HG02852 (cell line): ENCODE data around the gene IER5L.
"Not testable (repeated sequence)": the region's sequence is repeated elsewhere in the genome, so short reads cannot be mapped to it uniquely, and the experiment has no call there.

Experiments used
- ATAC-seq: cut with Tn5 transposase; IDR thresholded peaks from one replicate; pipeline ENCODE4 v1.9.1; 2021; ENCODE audit warnings: mild to moderate bottlenecking, moderate library complexity; ENCODE audit not compliant: unreplicated experiment

IER5L gene

DNA sequence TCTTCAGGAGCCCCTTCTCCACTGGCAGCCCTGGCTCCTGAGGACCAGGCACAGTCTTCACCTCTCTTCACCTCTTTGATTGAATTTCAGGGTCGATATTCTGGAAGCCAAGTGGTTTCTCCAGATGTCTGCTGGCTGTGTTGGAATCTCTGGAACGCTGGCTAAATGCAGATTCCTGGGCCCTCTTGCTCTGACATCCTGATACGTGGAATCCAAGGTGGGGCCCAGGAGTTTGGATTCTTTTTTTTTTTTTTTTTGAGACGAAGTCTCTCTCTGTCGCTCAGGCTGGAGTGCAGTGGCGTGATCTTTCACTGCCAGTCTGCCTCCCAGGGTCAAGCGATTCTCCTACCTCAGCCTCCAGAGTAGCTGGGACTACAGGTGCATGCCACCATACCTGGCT lies 26.8 kb upstream of the IER5L start:
- no peak for ATAC-seq

DNA sequence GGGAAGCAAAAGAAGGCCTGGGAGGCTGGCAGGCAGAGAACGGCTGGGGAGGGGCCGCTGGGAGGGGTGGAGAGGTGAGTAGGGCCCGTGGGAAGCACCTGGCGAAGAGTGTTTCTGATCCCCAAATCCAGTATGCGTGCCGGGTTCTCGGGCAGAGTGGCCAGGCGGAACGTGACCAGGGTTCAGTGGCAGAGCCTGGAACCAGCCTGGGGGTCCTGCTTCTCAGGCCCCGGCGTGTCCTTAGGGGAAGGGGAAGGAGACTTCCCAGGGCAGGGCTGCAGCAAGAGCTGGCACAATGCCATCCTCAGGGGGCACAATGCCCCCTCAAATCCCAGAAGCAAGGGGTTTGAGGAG lies 25.5 kb upstream of the IER5L start:
- no peak for ATAC-seq

DNA sequence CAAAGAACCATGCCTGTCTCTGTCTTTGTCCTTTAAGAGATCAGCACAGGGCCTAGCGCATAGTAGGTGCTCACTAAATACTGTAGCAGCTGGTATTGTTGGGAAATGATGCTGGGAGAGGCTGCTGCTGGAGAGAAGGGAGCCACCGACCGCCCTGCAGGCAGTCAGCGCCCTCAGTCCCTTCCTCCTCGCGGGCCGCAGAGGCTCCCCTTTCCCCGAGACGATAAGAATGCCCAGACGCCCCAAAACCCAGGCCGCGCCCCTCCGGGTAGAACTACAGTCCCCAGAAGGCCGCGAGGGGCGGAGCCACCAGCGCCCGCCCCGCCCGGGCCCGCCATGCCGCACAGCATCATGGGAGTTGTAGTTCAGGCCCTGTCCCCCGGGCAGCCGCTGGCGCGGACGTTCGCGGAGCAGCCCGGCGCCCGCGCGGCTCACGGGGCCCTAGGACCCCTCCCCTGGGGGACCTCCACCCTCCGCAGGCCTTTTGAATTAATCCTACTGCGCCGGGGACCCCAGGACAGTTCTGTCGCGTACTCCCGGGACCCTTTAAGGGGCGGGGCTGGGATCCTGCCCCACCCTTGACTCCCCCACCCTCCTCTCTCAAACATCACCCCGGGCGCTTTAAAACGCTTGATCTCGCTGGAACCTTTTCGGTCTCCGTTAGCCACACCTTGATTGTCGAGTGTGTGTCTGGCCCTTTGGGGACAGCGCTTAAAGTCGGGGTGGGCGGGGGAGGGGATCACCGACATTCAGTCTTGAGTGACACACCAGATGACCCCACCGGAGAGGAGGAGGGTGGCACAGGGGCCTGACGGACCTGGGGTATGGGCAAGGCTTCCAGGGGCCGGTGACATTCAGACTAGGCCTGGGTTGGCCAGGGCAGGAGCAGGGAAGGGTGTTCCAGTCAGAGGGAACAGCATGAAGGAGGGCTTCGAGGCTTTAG lies 24.8 kb upstream of the IER5L start:
- ATAC-seq: peak; percentile 83

DNA sequence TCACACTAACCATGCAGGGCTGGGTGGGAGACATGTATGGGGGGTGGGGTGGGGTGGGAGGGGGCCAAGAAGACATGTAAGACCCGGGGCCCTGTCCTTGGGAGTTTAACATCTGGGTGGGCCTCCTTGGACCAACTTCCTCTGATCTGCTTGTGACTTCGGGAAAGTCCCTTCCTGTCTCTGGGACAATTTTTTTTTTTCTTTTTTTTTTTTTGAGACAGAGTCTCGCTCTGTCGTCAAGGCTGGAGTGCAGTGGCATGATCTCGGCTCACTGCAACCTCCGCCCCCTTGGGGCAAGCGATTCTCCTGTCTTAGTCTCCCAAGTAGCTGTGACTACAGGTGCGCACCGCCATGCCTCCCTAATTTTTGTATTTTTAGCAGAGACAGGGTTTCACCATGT lies 23.8 kb upstream of the IER5L start:
- ATAC-seq: no peak

DNA sequence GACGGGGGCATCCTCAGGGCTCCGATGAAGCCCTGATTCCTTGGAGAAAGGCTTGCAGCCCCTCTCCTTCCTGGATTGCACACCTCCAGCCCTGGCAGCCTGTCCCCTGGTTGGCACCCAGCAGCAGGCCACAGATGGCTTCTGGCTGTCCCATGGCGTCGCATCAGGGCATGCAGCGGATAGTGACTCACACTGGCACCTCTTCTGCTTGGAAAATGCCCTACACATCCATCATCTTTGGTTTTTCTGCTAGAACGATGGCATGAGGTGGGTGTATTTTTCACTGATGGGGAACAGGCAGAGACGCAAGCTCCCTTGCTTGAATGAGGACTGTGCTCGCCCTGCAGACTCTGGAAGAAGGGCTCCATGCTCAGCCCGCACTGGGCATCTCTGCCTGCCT lies 23.2 kb upstream of the IER5L start:
- ATAC-seq: no peak

DNA sequence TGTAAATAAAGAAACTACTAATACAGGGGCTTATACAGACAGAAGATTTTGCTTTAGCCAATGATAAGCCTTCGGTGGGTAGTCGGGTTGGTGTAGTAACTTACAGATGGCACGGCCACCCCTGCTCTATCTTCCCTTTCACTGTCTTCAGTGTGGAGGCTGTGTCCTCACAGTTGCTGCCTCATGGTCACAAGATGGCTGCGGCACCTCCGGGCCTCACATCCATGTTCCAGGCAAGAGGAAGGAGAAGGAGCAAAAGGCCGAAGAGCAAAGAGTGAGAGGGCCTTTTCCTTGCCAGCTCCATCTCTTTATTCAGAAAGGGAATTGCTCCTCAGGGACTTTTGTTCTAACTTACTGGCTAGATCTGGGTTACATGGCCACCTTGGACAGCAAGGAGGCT lies 22.2 kb upstream of the IER5L start:
- ATAC-seq: no peak

DNA sequence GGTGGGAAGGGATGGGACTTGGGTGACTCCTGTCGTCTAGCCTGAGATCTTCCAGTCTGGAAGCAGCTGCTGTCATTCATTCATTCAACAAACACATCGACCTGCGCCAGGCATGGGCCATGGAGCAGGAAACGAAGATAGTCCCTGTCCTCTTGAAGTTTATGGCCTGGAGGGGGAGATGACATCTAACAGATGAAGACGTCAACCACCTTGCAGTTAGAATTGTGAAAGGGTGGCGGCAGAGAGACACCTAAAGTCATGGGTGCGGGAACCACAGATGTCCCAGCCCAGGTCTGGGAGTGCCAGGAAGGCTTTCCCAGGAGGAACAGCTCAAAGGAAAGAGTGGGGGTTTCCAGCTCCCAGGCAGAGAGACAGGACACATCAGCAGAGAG lies 21.0 kb upstream of the IER5L start:
- no peak for ATAC-seq

DNA sequence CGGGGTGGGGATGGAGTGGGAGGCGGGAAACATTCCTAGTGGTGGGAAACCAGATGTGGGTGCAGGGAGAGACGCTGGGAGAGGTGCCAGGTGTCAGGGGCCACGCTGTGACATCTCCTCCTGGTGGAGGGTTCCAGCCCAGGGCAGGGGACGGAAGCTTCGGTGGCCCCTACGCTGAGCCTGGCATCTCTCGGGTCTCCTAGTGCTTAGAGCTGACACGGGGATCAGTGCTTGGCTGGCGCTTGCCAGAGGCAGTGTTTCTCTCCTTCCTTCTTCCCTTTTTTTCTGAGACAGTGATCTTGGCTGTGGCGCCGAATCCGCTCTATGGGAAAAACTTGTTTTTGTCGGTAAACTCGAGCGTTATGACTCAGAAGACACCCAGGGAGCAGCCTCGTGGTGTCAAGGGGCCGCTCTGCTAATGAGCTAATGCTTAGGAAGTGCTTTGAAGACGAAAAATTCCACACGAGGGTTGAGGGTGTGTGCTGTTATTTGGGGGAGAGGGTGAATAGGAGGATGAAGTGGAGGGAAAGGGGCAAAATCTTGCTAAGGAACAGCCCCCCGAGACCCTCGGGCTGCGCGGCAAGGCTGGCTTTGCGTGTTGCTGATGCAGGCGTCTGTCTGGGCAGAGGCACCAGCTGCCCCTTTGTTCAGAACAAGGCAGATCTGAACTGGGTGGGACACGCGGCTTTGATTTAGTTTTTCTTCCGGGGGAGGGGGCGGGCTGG lies 20.4 kb upstream of the IER5L start:
- ATAC-seq: no peak

DNA sequence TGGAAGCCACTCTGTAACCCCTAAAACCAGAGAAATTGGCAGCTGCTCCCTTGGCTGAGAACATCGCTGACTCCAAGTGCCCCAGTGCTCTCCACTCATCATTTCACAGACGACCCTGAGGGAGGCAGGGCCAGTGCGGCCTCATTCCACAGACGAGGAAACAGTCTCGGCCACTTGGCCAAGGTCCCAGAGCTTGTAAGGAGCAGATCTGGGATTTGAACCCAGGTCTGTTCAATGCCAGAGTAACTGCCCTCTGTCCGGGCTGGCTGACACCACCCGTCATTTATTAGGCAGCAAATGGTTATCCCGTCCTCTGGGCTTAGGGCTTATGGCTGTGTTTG lies 19.9 kb upstream of the IER5L start:
- no peak for ATAC-seq

DNA sequence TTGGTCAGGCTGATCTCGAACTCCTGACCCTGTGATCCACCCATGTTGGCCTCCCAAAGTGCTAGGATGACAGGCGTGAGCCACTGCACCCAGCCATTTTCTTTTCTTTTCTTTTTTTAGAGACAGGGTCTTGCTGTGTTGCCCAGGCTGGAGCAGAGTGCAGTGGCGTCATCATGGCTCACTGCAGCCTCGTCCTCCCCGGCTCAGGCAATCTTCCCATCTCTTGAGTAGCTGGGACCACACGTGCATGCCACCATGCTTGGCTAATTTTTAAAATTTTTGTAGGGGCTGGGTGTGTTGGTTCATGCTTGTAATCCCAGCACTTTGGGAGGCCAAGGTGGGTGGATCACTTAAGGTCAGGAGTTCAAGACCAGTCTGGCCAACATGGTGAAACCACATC lies 19.0 kb upstream of the IER5L start:
- not testable (repeated sequence) for ATAC-seq

DNA sequence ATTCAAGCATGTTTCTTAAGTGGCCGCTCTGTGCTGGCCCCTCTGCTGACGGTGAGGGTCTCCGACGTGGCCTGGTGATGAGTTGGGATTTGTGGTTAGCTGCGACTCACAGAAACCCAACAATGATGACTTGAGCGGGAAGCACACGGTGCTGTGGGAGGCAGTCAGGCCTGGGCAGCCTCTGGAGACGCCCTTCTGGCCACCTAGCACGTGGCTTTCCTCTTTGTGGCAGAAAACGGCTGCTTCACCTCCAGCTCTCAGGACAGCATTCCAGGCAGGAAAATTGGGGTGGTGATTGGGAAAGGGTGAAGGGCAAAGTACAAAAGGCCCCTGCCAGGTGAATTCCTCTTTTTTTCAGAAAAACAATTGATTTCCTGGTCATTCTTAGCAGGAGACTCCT lies 17.5 kb upstream of the IER5L start:
- ATAC-seq: no peak

DNA sequence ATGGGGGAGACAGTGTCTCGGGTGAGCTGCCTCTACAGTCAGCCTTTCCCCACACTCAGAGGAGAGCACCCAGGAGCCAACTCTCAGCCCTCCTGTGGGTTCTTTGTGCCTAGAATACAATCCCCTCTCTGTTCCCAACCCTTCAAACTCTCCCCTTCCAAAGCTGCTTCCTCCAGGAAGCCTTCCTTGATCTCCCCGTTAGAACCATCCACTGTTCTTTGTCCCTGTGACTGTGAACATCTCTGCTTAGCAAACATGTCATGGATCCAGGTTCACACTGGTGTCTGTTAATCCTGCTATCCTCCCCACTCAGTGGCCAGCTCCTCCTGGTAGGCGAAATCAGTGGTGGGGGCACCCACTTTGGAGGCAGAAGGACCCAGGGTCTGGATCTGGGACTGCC lies 16.2 kb upstream of the IER5L start:
- no peak for ATAC-seq

DNA sequence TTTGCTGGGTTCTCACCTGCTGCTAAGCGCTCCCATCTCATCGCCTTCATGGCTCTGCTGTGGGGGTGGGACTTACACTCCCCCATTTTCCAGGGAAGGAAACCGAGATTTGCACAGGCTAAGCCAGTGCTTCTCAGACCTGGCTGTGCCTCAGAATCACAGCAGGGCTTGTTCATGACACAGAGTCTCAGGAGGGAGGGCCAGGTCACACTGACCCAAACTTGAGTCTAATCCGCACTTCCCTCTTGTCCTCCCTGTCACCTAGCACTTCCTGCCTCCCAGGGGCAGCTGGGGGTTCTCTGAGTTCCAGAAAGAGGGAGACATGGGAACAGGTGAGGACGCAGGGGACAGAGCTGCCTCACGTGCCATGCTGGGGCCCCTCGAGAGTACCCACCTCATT lies 15.6 kb upstream of the IER5L start:
- ATAC-seq: no peak

DNA sequence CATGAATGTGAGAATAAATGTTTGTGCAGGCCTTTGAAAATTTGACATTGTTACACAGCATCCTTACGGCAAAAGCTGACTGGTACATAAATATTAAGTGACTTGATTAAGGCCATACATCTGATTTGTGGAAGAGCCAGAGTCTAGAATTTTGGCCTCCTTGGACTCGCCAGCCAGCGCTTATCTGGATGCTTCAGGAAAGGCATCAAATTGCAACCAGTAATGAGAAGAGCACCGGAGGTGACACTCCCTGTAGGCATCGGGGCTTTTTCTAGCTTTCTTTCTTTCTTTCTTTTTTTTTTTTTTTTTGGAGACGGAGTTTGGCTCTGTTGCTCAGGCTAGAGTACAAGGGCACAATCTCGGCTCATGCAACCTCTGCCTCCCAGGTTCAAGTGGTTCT lies 13.2 kb upstream of the IER5L start:
- ATAC-seq: no peak

DNA sequence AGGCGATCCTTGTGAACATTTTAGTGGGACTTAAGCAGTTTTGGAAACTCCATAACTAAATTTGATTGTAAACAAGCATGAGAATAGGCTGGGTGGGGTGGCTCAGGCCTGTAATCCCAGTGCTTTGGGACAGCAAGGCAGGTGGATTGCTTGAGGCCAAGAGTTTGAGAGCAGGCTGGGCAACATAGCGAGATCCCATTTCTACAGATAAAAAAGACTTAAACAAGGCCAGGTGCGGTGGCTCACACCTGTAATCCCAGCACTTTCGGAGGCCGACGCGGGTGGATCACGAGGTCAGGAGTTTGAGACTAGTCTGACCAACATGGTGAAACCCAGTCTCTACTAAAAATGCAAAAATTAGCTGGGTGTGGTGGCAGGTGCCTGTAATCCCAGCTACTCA lies 11.9 kb upstream of the IER5L start:
- not testable (repeated sequence) for ATAC-seq

DNA sequence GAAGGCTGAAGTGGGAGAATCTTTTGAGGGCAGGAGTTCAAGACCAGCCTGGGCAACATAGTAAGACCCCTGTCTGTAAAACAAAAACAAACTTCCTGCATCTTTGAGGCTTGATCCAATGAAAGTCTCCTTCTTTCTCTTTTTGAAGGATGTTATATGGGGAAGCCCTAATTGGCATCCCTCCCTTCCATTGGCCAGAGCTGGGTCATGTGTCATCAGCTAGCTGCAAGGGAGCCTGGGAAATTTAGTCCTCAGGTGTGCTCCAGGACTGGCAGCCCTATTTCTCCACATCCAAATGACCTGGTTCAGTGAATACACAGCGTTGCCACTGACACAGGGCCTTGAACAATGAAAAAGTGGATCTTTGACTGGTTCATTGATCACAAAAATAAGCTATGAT lies 9.0 kb upstream of the IER5L start:
- ATAC-seq: no peak

DNA sequence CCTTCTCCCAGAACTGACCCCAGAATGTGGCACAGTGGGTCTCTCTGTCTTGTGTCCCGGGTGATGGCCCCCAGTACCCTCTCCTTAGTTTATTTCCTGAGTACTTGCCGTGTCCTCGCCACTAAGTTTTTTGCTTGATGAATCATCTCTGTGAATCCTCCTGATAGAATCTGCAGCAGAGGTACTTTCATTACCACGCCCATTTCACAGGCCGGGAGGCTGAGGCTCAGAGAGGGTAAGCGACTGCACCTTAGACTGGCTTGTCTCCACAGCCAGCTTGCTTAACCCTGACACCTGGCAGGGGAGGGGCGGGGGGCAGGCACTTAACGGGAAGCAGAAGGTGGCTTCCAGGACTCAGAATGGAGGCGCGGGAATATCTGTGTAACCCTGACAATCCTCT lies 7.9 kb upstream of the IER5L start:
- no peak for ATAC-seq

DNA sequence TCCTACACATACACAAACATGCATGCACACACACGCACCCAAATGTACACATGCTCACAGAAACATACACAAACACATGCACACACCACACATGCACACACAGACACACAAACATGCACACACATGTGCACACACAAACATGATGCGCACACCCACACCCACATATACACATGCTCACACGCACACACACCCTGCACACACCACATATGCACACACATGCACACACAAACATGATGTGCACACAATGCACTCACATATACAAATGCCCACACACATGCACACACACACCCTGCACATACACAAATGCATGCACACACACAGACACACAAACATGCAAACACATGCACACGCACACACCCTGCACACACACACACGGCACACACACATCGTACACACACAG lies 7.3 kb upstream of the IER5L start:
- ATAC-seq: no peak

DNA sequence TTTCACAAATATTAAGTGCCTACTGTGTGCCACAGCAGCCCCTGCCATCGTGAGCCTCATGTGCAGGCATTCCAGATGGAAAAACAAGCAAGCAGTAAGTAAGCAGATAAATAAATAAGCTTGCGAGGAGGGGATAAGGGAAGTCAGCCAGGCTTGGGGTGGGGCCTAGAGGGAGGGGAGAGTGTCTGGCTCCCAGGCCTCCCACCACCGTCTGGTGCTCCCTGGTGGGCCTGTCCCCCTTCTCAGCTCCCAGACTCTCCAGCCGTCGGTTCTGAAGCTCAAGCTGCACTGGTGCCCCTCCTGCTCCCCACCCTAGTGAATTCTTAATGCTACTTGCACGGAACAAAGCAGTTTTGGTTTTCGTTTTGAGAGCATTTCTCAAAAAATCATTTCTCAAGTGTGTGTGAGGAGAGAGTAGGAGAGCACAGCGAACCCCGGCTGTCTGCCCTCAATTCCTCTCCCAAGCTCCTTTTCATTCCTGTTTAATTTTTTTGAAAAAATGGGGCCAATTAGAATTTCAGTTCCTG lies 6.6 kb upstream of the IER5L start:
- ATAC-seq: no peak

DNA sequence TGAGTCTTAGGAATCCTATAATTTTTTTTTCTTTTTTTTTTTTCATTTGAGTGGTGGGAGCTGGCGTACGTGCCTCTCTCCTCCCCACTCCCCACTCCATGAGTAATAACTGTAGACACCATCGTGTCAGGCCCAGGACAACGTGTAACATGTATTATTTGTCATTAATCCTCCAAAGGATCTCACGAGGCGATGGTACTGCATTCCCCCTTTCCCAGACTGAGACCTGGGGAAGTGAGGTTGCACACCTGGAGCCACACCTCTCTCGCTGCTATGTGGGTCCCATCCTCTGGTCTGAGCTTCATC lies 6.1 kb upstream of the IER5L start:
- no peak for ATAC-seq

DNA sequence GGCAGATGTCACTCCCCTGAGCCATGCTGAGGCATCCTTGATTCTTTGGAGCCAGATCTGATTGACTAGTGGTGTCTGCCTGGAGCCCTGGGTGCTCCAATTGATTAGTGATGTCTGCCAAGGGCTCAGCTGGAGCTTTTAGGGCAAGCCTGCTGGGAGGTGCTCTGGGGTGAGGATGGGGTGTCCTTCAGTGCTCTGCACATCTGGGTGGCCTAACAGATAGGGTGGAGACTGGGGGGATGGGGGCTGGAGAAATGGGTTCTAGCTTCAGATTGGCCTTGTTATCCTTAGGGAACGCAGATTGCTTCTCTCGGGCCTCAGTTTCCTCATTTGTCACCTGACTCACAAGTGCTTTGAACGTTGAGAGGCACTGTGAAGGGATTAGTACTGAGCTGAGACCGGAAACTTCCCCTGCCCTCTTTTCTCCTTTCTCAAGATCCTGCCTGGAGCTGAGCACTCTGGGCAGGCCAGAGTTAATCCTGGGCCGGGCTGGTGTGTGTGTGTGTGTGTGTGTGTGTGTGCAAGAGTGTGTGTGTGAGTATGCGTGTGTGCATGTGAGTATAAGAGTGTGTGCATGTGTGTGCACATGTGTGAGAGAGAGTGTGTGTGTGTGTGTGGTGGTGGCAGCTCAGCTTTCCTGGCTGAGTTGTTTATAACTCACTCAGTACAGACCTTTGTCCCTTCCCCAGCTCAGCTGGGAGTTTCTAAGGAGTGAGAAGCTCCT lies 5.6 kb upstream of the IER5L start:
- no peak for ATAC-seq
